ENCODE data around the gene ZNF629.

- TF ChIP-seq EZH2phosphoT487 (IDR thresholded peaks at IDR 0.05; ENCODE audit: low read depth, severe bottlenecking, unreplicated experiment) (no peak), CTCF (IDR thresholded peaks at IDR 0.05; ENCODE audit: poor library complexity) (no peak)
These were observed 34.0 kb upstream of the ZNF629 start for GRCh38 chr16:30820952-30821421.
